Ovary (tissue), 3 donors: ENCODE measurements around the gene PLA2G12A.

Experiments
- CTCF ChIP-seq, 3 donors: fragments of 450-650 bp in 2 of 3; fragments of 200-600 bp in 1 of 3; IDR thresholded peaks; one replicate each; pipeline versions ENCODE4 v1.5.1 to v1.8.0; 2016 to 2022; ENCODE audit warnings: antibody characterized with exemption in 3 of 3, mild to moderate bottlenecking in 1 of 3
- EP300 ChIP-seq: sonication (generic); formaldehyde crosslinking; IDR thresholded peaks from one replicate; pipeline ENCODE4 v1.6.1; 2017; ENCODE audit warnings: antibody characterized with exemption
- donor health status: DM: no; HTN: no; CAD: no.

GRCh38 chr4:109735566-109736365, 5.9 kb upstream of the PLA2G12A start:
- TF ChIP-seq CTCF (IDR thresholded peaks at IDR 0.05) (no peak), EP300 (no peak)
